Small intestine (tissue), 7 donors: ENCODE measurements around the gene LHPP. TPM values are rescaled to one million over a fixed set of nuclear protein-coding genes. Genes with fewer than 3 reads are reported as not detected.
A peak's percentile ranks its signal among the peaks of the same experiment; 100 is the strongest.

Source experiments
- DNase-seq, 2 donors: peaks; one replicate each; pipeline versions ENCODE4 v3.0.0 to v3.0.0-alpha.2; 2013
- FAIRE-seq: peaks from 2 replicates; lab custom pipeline; 2012; peaks lifted over from hg19 to GRCh38; lab: Jason Lieb, UNC
- H3K27ac ChIP-seq, 3 donors: one replicate each; pipeline ENCODE4 v1.5.1; 2013; ENCODE audit warnings: low read length in 2 of 3, mild to moderate bottlenecking in 2 of 3, control low read depth in 1 of 3, inconsistent platforms in 1 of 3, low read depth in 1 of 3, moderate library complexity in 1 of 3
- H3K27me3 ChIP-seq, 3 donors: one replicate each; pipeline ENCODE4 v1.6.1; 2013; ENCODE audit warnings: low read length in 3 of 3, inconsistent platforms in 1 of 3; ENCODE audit not compliant: control insufficient read depth in 3 of 3, insufficient read depth in 3 of 3
- H3K36me3 ChIP-seq, 3 donors: one replicate each; pipeline ENCODE4 v1.6.1; 2013; ENCODE audit warnings: low read length in 3 of 3, inconsistent platforms in 1 of 3, low read depth in 1 of 3, mild to moderate bottlenecking in 1 of 3, moderate library complexity in 1 of 3; ENCODE audit not compliant: control insufficient read depth in 3 of 3, insufficient read depth in 2 of 3
- H3K4me1 ChIP-seq, 3 donors: one replicate each; pipeline ENCODE4 v1.6.1; 2013; ENCODE audit warnings: low read length in 2 of 3, inconsistent platforms in 1 of 3, low read depth in 1 of 3, mild to moderate bottlenecking in 1 of 3, moderate library complexity in 1 of 3; ENCODE audit not compliant: control insufficient read depth in 3 of 3, insufficient read depth in 2 of 3
- H3K4me3 ChIP-seq, 3 donors: one replicate each; pipeline ENCODE4 v1.5.1; 2013; ENCODE audit warnings: low read length in 3 of 3, control low read depth in 1 of 3, inconsistent platforms in 1 of 3, low read depth in 1 of 3, mild to moderate bottlenecking in 1 of 3, moderate library complexity in 1 of 3
- H3K9me3 ChIP-seq, 2 donors: one replicate each; pipeline ENCODE4 v1.6.1; 2013; ENCODE audit warnings: low read depth in 1 of 2, low read length in 1 of 2; ENCODE audit not compliant: control insufficient read depth in 2 of 2, insufficient read depth in 1 of 2
- WGBS, 3 donors: extraction: QIAGEN DNeasy Blood & Tissue Kit; methylation state at CpG; one replicate each; pipeline ENCODE4 v1.1.7; 2013; 5-methylcytosine and 5-hydroxymethylcytosine counted together
- polyA plus RNA-seq, 4 donors: library from polyadenylated mRNA; stranded (reverse) in 3 of 4; unstranded in 1 of 4; fragments of 200-250 nt in 3 of 4; fragments of 120-200 nt in 1 of 4; gene quantifications; one replicate each; pipeline versions ENCODE4 v1.2.1 to v1.2.3, GENCODE V29; 2013
- donor health status: healthy with polysubstance abuse.
- donor health status: control.
- donor health status: control.
- donor health status: Bipolar disorder and iron deficiency.
- donor health status: healthy.

The LHPP gene
- polyA plus RNA-seq, 4 donors: 17.2 to 47.7 (median 35.0) TPM

DNA sequence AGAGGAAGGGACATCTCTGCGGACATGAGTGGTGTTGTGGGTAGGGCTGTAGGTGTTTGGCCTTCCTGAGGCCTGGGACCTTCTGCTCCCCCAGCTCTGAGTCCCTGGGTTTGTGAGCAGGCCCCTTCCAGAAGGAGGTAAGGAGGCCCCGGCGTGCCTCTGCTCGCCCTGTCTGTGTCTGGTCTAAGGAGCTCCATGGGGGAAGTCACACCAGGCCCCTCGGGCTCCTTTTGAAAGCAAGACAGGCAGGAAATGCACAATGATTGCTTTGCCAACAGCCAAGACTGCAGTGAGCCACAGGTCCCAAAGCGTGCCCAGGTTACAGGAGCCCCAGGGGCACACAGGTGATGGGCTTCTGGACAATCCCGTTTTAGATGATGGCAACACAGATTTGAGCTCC lies 193.1 kb downstream of the LHPP start:
- H3K4me1 ChIP-seq: peaks cover 3 to 37% (median 22%) of the 10 kb centered on the region in 3 donors
- H3K36me3 ChIP-seq: peaks cover 0 to 80% (median 2%) of the 10 kb centered on the region in 3 donors
- DNase-seq (no peak), FAIRE-seq (no peak)
- H3K27me3 ChIP-seq: no peaks in the 10 kb centered on the region
- no peaks in the 10 kb centered on the region for H3K9me3 ChIP-seq
- H3K27ac ChIP-seq: peak overlapping the region in 2 of 3 donors; percentile 27 to 40
- no peak overlapping the region for H3K4me3 ChIP-seq
- WGBS, 3 donors: 73 to 84% (median 80%) methylated on average over 7 of the region's 7 CpGs

- no peak for DNase-seq
- peak overlapping the region in 1 of 3 donors; percentile 18 for H3K27ac ChIP-seq
- H3K4me1 ChIP-seq: peaks cover 2 to 30% (median 21%) of the 10 kb centered on the region in 3 donors
- 85 to 92% (median 89%) methylated on average over 13 of the region's 13 CpGs for WGBS, 3 donors
- H3K27me3 ChIP-seq: no peaks in the 10 kb centered on the region
- H3K36me3 ChIP-seq: peaks cover 0 to 81% (median 2%) of the 10 kb centered on the region in 3 donors
- FAIRE-seq: no peak
- no peak overlapping the region for H3K4me3 ChIP-seq
- no peaks in the 10 kb centered on the region for H3K9me3 ChIP-seq
Observed at GRCh38 chr10:124655191-124656112, 193.8 kb downstream of the LHPP start.

- no peaks in the 10 kb centered on the region for H3K9me3 ChIP-seq
- 96 to 98% (median 98%) methylated on average over 7 of the region's 7 CpGs for WGBS, 3 donors
- no peak overlapping the region for H3K4me3 ChIP-seq
- peaks cover 0 to 83% (median 2%) of the 10 kb centered on the region in 3 donors for H3K36me3 ChIP-seq
- no peak for DNase-seq
- no peak for FAIRE-seq
- peaks cover 0 to 24% (median 14%) of the 10 kb centered on the region in 3 donors for H3K4me1 ChIP-seq
- no peak overlapping the region for H3K27ac ChIP-seq
- H3K27me3 ChIP-seq: no peaks in the 10 kb centered on the region
Observed at GRCh38 chr10:124656113-124656490, 194.5 kb downstream of the LHPP start.

DNA sequence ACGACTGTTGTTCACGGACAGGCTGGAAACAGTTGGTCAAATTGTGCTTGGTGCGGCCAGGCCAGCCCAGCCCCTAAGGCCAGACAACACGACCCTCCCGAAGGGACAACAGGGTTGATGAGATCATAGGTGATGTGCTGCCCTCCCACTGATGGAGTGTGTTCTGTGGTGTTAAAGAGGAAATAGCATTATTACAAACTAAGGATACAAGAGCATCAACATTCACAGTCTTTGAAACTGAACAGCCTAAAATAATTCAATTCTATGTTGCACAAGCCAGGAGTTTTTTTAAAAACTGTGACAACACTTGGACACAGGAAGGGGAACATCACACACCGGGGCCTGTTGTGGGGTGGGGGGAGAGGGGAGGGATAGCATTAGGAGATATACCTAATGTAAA lies 194.9 kb downstream of the LHPP start:
- no peak overlapping the region for H3K27ac ChIP-seq
- peaks cover 0 to 19% (median 11%) of the 10 kb centered on the region in 3 donors for H3K4me1 ChIP-seq
- H3K27me3 ChIP-seq: no peaks in the 10 kb centered on the region
- no peak for DNase-seq
- WGBS, 3 donors: 88 to 92% (median 89%) methylated on average over 6 of the region's 6 CpGs
- H3K36me3 ChIP-seq: peaks cover 0 to 83% (median 2%) of the 10 kb centered on the region in 3 donors
- no peak overlapping the region for H3K4me3 ChIP-seq
- no peak for FAIRE-seq
- no peaks in the 10 kb centered on the region for H3K9me3 ChIP-seq

- WGBS, 3 donors: 59 to 73% (median 66%) methylated on average over 9 of the region's 9 CpGs
- peaks cover 0 to 83% (median 2%) of the 10 kb centered on the region in 3 donors for H3K36me3 ChIP-seq
- H3K9me3 ChIP-seq: no peaks in the 10 kb centered on the region
- H3K27me3 ChIP-seq: no peaks in the 10 kb centered on the region
- peak in 1 of 2 donors; percentile 42 for DNase-seq
- no peak overlapping the region for H3K4me3 ChIP-seq
- H3K27ac ChIP-seq: peak overlapping the region in 2 of 3 donors; percentile 16 to 28
- FAIRE-seq: no peak
- peaks cover 0 to 10% (median 4%) of the 10 kb centered on the region in 3 donors for H3K4me1 ChIP-seq
Observed at GRCh38 chr10:124657806-124658205, 196.2 kb downstream of the LHPP start.

DNA sequence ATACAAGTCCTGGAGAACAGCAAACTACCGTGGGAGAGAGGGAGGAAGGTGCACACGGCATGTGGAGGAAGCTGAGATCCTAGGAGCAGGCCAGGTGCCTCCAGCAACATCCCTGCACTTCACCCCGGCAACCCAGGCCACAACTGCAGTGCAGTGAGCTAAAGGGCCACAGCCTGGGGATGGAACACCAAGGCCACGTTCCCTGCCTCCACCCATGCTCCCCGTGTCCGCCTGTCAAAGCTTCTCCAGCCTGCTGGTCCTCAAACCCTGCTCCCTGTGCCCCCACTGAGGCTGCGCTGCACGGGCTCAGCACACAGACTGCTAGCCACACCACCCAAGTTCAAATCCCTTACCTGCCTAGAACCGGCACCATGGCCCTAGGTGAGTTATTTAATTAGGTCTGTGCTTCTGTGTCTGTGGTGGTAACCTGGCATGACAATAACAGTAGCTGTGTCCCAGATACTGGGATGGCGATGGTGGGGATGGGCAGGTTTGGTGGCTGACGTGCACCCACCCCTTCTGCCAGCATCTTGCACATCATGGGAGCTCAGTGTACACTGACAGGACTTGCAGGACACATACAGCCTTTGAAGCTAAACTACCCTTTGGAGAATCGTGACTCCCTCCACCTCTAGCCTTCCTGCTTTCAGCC lies 197.1 kb downstream of the LHPP start:
- H3K4me1 ChIP-seq: peaks cover 0 to 3% (median 2%) of the 10 kb centered on the region in 3 donors
- no peaks in the 10 kb centered on the region for H3K27me3 ChIP-seq
- FAIRE-seq: no peak
- H3K9me3 ChIP-seq: no peaks in the 10 kb centered on the region
- peaks cover 0 to 83% (median 4%) of the 10 kb centered on the region in 3 donors for H3K36me3 ChIP-seq
- no peak overlapping the region for H3K4me3 ChIP-seq
- H3K27ac ChIP-seq: peak overlapping the region in 1 of 3 donors; percentile 35
- no peak for DNase-seq
- 88 to 95% (median 91%) methylated on average over 12 of the region's 12 CpGs for WGBS, 3 donors

DNA sequence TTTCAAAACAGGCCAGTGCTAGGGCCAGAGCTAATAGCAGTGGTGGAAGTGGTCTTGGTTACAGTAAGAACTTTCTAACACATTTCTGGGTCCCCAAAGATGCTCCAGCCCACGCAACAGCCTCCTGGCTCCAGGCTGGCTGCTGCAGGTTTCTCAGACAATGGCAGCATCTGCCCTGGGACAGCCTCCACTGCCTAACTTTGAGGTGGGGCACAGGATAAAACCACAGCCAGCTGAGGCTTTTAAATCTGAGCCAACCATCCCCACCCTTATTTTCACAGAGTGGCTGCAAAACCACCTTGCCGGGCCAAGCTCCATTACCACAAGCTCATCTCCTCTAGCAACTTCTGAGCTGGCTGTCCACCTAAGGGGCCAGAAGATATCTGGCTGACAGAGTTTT lies 197.8 kb downstream of the LHPP start:
- no peaks in the 10 kb centered on the region for H3K27me3 ChIP-seq
- 55 to 77% (median 70%) methylated on average over 2 of the region's 2 CpGs for WGBS, 3 donors
- no peaks in the 10 kb centered on the region for H3K9me3 ChIP-seq
- DNase-seq: no peak
- no peak overlapping the region for H3K27ac ChIP-seq
- H3K4me3 ChIP-seq: no peak overlapping the region
- FAIRE-seq: no peak
- H3K36me3 ChIP-seq: peaks cover 0 to 83% (median 4%) of the 10 kb centered on the region in 3 donors
- H3K4me1 ChIP-seq: peaks cover 0 to 2% (median 0%) of the 10 kb centered on the region in 3 donors

DNA sequence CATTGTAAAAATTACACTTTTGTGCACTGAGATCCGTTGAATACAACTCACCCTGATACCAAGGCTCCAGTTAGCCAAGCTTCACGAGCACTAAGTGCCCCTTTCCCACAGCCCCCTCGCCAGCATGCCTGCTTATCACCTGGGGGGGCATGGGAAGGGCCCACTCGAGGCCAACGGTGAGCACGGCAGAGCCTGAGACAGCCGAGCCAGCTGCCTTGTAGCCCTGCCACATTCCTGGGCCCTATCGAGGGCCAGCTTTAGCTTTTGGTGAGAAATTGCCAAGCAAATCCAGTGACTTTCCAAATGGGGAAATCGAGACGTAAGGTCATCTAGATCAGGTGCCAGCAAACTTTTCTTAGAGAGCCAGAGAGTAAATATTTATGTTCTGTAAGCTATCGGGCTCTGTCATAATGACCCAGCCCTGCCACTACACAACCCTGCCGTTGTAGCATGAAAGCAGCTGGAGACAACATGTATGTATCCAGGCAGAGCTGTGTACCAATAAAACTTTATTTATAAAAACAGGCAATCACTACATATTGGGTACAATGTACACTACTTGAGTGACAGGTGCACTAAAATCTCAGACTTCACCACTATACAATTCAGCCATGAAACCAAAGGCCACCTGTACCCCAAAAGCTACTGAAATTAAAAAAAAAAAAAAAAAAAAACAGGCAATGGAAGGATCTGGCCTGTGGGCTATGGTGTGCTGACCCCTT lies 198.9 kb downstream of the LHPP start:
- WGBS, 3 donors: 84 to 91% (median 86%) methylated on average over 12 of the region's 12 CpGs
- Histone ChIP-seq H3K9me3 (no peaks in the 10 kb centered on the region), H3K27ac (no peak overlapping the region), H3K4me3 (no peak overlapping the region), H3K27me3 (no peaks in the 10 kb centered on the region), H3K4me1 (peaks cover 0 to 9% (median 0%) of the 10 kb centered on the region in 3 donors), H3K36me3 (peaks cover 0 to 83% (median 4%) of the 10 kb centered on the region in 3 donors)
- no peak for DNase-seq
- FAIRE-seq: no peak
